ENCODE measurements around the gene MTHFR.
A peak's percentile ranks its signal among the peaks of the same experiment; 100 is the strongest.

MTHFR gene

DNA sequence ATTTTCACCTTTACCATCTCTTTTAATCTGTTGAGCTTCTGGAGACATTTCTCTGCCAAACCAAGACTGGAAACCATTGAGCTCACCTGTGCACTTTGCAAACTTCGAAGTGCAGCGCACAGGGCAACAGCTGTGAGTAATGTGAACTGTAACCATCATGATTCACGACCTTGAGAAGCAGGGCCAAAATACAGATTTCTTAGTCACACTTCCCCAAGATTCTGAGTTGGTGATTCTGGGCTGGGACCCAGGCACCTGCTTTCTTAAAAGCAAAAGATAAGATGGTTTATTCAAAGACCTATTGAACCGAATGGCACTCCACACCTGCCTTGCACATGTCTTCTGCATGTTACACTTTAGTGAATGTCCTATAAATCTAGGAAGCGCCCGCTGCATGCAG lies 59.7 kb downstream of the MTHFR start:
- H3K4me3 ChIP-seq (ENCODE audit: insufficient read depth in 1 of 2, low read depth in 1 of 2, low read length in 2 of 2): no peak overlapping the region
- peaks cover 25 to 49% of the 10 kb centered on the region in 2 experiments for H3K36me3 ChIP-seq (ENCODE audit: control insufficient read depth in 1 of 2, insufficient read depth in 2 of 2, low read depth in 1 of 2, low read length in 2 of 2)
- 87% methylated on average over 5 of the region's 6 CpGs for WGBS
- no peak overlapping the region for H3K4me2 ChIP-seq (ENCODE audit: low read length, poor library complexity, severe bottlenecking)
- H2AK5ac ChIP-seq (ENCODE audit: low read length, severe bottlenecking): no peak overlapping the region
- H3K23ac ChIP-seq (ENCODE audit: low read length in 2 of 2): no peak overlapping the region
- H4K8ac ChIP-seq (ENCODE audit: low read length): no peak overlapping the region
- H3K27ac ChIP-seq (ENCODE audit: low read length, poor library complexity, severe bottlenecking): no peak overlapping the region
- H3K14ac ChIP-seq (ENCODE audit: low read length in 2 of 2): no peak overlapping the region
- no peak overlapping the region for H2BK120ac ChIP-seq (ENCODE audit: low read depth, low read length)
- DNase-seq: no peak
- no peak overlapping the region for H2BK5ac ChIP-seq (ENCODE audit: low read depth, low read length, poor library complexity, severe bottlenecking)
- H3K9me3 ChIP-seq (ENCODE audit: control insufficient read depth, low read length): no peaks in the 10 kb centered on the region
- H3K27me3 ChIP-seq (ENCODE audit: control insufficient read depth in 1 of 2, insufficient read depth in 1 of 2, low read length in 2 of 2): no peaks in the 10 kb centered on the region
- H3K9ac ChIP-seq (ENCODE audit: low read length): no peak overlapping the region
- peaks cover 12% of the 10 kb centered on the region for H3K79me1 ChIP-seq (replicated peaks; ENCODE audit: low read length, poor library complexity, severe bottlenecking)
- no peak overlapping the region for H3K4ac ChIP-seq (ENCODE audit: low read depth in 1 of 2, low read length in 2 of 2)
- no peak overlapping the region for H4K91ac ChIP-seq (ENCODE audit: low read length)
- H3K18ac ChIP-seq (ENCODE audit: low read depth in 1 of 2, low read length in 2 of 2): no peak overlapping the region
- no peak overlapping the region for H2BK12ac ChIP-seq (ENCODE audit: low read length in 2 of 2)
- H3K4me1 ChIP-seq (ENCODE audit: control insufficient read depth, insufficient read depth, low read depth, low read length): peaks cover 3% of the 10 kb centered on the region
- H2AFZ ChIP-seq (ENCODE audit: low read depth, low read length): no peak overlapping the region
- H2BK15ac ChIP-seq (ENCODE audit: low read depth, poor library complexity, severe bottlenecking): no peak overlapping the region

DNA sequence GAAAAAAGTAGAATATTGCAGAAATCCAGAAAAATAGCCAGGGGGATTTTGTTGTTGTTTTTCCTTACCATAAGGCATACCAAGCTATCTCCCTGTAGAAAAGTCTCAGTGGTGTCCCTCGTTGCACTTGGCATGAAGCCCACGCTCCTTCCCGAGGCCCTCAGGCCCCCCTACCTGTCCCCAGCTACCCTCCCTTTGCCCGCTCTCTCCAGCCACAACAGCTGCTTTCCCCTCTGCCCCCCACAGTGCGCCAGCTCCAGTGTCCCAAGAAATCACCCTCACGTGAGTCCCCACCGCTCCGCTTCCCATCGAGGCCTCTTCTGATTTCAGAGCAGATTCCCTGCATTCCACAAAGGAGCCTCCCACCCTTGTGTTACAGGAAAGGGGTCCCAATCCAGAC lies 61.5 kb downstream of the MTHFR start:
- peaks cover 22% of the 10 kb centered on the region for H3K79me1 ChIP-seq (replicated peaks; ENCODE audit: low read length, poor library complexity, severe bottlenecking)
- 91% methylated on average over 9 of the region's 9 CpGs for WGBS
- no peak for DNase-seq

DNA sequence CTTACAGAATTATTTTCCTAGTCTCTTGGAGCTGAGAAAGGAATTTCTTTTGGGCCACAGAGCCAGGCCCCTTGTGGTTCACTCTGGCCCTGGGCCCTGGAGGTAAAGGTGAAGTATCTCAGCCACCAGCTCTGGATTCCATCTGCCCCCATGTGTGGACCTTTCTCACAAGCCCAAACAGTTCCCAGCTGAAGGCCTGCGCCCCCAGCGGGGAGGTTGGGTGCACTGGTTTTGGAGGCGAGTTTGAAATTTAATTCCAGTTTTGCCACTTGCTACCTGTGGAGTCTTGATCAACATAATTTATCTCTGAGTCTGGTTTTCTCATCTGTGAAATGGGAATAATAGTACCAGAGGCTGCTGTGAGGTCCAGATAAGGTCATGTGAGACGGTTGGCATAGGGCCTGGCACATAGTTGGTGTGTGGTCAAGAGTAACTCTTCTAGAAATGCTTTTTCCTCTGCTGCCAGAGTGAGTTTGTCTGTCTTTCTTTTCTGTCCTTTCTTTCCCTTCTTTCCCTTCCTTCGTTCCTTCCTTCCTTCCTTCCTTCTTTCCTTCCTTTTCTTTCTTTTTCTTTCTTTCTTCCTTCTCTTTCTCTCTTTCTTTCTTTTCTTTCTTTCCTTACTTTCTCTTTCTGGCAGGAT lies 63.7 kb downstream of the MTHFR start:
- Histone ChIP-seq H3K18ac (ENCODE audit: low read depth in 1 of 2, low read length in 2 of 2) (no peak overlapping the region), H2AFZ (ENCODE audit: low read depth, low read length) (no peak overlapping the region), H3K4me3 (ENCODE audit: insufficient read depth in 1 of 2, low read depth in 1 of 2, low read length in 2 of 2) (no peak overlapping the region), H3K9me3 (ENCODE audit: control insufficient read depth, low read length) (no peaks in the 10 kb centered on the region), H3K9ac (ENCODE audit: low read length) (no peak overlapping the region), H3K4me1 (ENCODE audit: control insufficient read depth, insufficient read depth, low read depth, low read length) (peaks cover 5% of the 10 kb centered on the region), H4K8ac (ENCODE audit: low read length) (no peak overlapping the region), H3K14ac (ENCODE audit: low read length in 2 of 2) (no peak overlapping the region), H3K4me2 (ENCODE audit: low read length, poor library complexity, severe bottlenecking) (no peak overlapping the region), H3K27me3 (ENCODE audit: control insufficient read depth in 1 of 2, insufficient read depth in 1 of 2, low read length in 2 of 2) (no peaks in the 10 kb centered on the region), H2BK120ac (ENCODE audit: low read depth, low read length) (no peak overlapping the region), H3K4ac (ENCODE audit: low read depth in 1 of 2, low read length in 2 of 2) (no peak overlapping the region), H4K91ac (ENCODE audit: low read length) (no peak overlapping the region), H2BK15ac (ENCODE audit: low read depth, poor library complexity, severe bottlenecking) (no peak overlapping the region), H3K23ac (ENCODE audit: low read length in 2 of 2) (no peak overlapping the region), H3K27ac (ENCODE audit: low read length, poor library complexity, severe bottlenecking) (no peak overlapping the region), H3K36me3 (ENCODE audit: control insufficient read depth in 1 of 2, insufficient read depth in 2 of 2, low read depth in 1 of 2, low read length in 2 of 2) (peaks cover 4 to 10% of the 10 kb centered on the region in 2 experiments), H2BK5ac (ENCODE audit: low read depth, low read length, poor library complexity, severe bottlenecking) (no peak overlapping the region), H2BK12ac (ENCODE audit: low read length in 2 of 2) (no peak overlapping the region), H2AK5ac (ENCODE audit: low read length, severe bottlenecking) (no peak overlapping the region), H3K79me1 (replicated peaks; ENCODE audit: low read length, poor library complexity, severe bottlenecking) (peaks cover 29% of the 10 kb centered on the region)
- DNase-seq: no peak
- WGBS: 86% methylated on average over 4 of the region's 5 CpGs

More for the DNA sequence above, 61.5 kb downstream of the MTHFR start:
- no peak overlapping the region for H2BK15ac ChIP-seq (ENCODE audit: low read depth, poor library complexity, severe bottlenecking)
- no peak overlapping the region for H2BK5ac ChIP-seq (ENCODE audit: low read depth, low read length, poor library complexity, severe bottlenecking)
- no peak overlapping the region for H2BK12ac ChIP-seq (ENCODE audit: low read length in 2 of 2)
- peaks cover 3% of the 10 kb centered on the region for H3K4me1 ChIP-seq (ENCODE audit: control insufficient read depth, insufficient read depth, low read depth, low read length)
- no peak overlapping the region for H3K9ac ChIP-seq (ENCODE audit: low read length)
- no peaks in the 10 kb centered on the region for H3K27me3 ChIP-seq (ENCODE audit: control insufficient read depth in 1 of 2, insufficient read depth in 1 of 2, low read length in 2 of 2)
- H2AK5ac ChIP-seq (ENCODE audit: low read length, severe bottlenecking): no peak overlapping the region
- H2BK120ac ChIP-seq (ENCODE audit: low read depth, low read length): no peak overlapping the region
- no peak overlapping the region for H4K91ac ChIP-seq (ENCODE audit: low read length)
- H2AFZ ChIP-seq (ENCODE audit: low read depth, low read length): no peak overlapping the region
- no peak overlapping the region for H3K14ac ChIP-seq (ENCODE audit: low read length in 2 of 2)
- peaks cover 7 to 33% of the 10 kb centered on the region in 2 experiments for H3K36me3 ChIP-seq (ENCODE audit: control insufficient read depth in 1 of 2, insufficient read depth in 2 of 2, low read depth in 1 of 2, low read length in 2 of 2)
- H3K27ac ChIP-seq (ENCODE audit: low read length, poor library complexity, severe bottlenecking): no peak overlapping the region
- H3K9me3 ChIP-seq (ENCODE audit: control insufficient read depth, low read length): no peaks in the 10 kb centered on the region
- H3K4me3 ChIP-seq (ENCODE audit: insufficient read depth in 1 of 2, low read depth in 1 of 2, low read length in 2 of 2): no peak overlapping the region
- H3K23ac ChIP-seq (ENCODE audit: low read length in 2 of 2): no peak overlapping the region
- no peak overlapping the region for H3K4ac ChIP-seq (ENCODE audit: low read depth in 1 of 2, low read length in 2 of 2)
- no peak overlapping the region for H3K4me2 ChIP-seq (ENCODE audit: low read length, poor library complexity, severe bottlenecking)
- H3K18ac ChIP-seq (ENCODE audit: low read depth in 1 of 2, low read length in 2 of 2): no peak overlapping the region
- H4K8ac ChIP-seq (ENCODE audit: low read length): peak overlapping the region; percentile 14

DNA sequence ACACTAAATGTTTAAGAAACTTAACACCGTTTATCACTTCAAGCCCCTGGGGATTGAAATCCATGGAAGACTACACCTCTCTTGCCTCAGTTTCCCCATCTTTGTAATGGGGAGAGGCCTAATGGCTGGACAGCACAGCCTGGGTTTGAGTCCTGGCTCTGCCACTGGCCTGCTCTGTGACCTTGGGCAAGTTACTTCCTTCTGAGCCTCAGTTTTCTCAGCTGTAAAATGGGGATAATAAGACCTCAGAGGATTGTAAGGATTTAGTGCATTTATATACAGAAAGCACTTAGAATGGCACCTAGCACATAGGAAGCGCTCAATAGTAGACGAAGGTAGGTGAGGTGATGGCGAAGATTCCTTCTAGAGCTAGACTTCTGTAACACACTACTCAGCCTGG lies 64.3 kb downstream of the MTHFR start:
- H3K27me3 ChIP-seq (ENCODE audit: control insufficient read depth in 1 of 2, insufficient read depth in 1 of 2, low read length in 2 of 2): no peaks in the 10 kb centered on the region
- H3K4me1 ChIP-seq (ENCODE audit: control insufficient read depth, insufficient read depth, low read depth, low read length): peaks cover 5% of the 10 kb centered on the region
- no peak for DNase-seq
- peaks cover 4 to 10% of the 10 kb centered on the region in 2 experiments for H3K36me3 ChIP-seq (ENCODE audit: control insufficient read depth in 1 of 2, insufficient read depth in 2 of 2, low read depth in 1 of 2, low read length in 2 of 2)
- no peak overlapping the region for H2AK5ac ChIP-seq (ENCODE audit: low read length, severe bottlenecking)
- no peak overlapping the region for H3K4me3 ChIP-seq (ENCODE audit: insufficient read depth in 1 of 2, low read depth in 1 of 2, low read length in 2 of 2)
- no peak overlapping the region for H2BK12ac ChIP-seq (ENCODE audit: low read length in 2 of 2)
- no peak overlapping the region for H3K14ac ChIP-seq (ENCODE audit: low read length in 2 of 2)
- H3K9me3 ChIP-seq (ENCODE audit: control insufficient read depth, low read length): no peaks in the 10 kb centered on the region
- H2BK15ac ChIP-seq (ENCODE audit: low read depth, poor library complexity, severe bottlenecking): no peak overlapping the region
- H4K91ac ChIP-seq (ENCODE audit: low read length): no peak overlapping the region
- 85% methylated on average over 4 of the region's 4 CpGs for WGBS
- H2BK120ac ChIP-seq (ENCODE audit: low read depth, low read length): no peak overlapping the region
- H3K27ac ChIP-seq (ENCODE audit: low read length, poor library complexity, severe bottlenecking): no peak overlapping the region
- H3K79me1 ChIP-seq (replicated peaks; ENCODE audit: low read length, poor library complexity, severe bottlenecking): peaks cover 29% of the 10 kb centered on the region
- no peak overlapping the region for H3K23ac ChIP-seq (ENCODE audit: low read length in 2 of 2)
- H3K9ac ChIP-seq (ENCODE audit: low read length): no peak overlapping the region
- no peak overlapping the region for H2BK5ac ChIP-seq (ENCODE audit: low read depth, low read length, poor library complexity, severe bottlenecking)
- no peak overlapping the region for H3K4ac ChIP-seq (ENCODE audit: low read depth in 1 of 2, low read length in 2 of 2)
- no peak overlapping the region for H2AFZ ChIP-seq (ENCODE audit: low read depth, low read length)
- H3K18ac ChIP-seq (ENCODE audit: low read depth in 1 of 2, low read length in 2 of 2): no peak overlapping the region
- no peak overlapping the region for H3K4me2 ChIP-seq (ENCODE audit: low read length, poor library complexity, severe bottlenecking)
- H4K8ac ChIP-seq (ENCODE audit: low read length): no peak overlapping the region

All from mesenchymal stem cell (in vitro differentiated cells and primary cell).